Pons (tissue), 1 donor: ENCODE data around the gene HHIP.

Experiments
- DNase-seq: peaks from one replicate; pipeline ENCODE4 v3.0.0-alpha.2; 2016; ENCODE audit warnings: low spot score

HHIP gene

DNA sequence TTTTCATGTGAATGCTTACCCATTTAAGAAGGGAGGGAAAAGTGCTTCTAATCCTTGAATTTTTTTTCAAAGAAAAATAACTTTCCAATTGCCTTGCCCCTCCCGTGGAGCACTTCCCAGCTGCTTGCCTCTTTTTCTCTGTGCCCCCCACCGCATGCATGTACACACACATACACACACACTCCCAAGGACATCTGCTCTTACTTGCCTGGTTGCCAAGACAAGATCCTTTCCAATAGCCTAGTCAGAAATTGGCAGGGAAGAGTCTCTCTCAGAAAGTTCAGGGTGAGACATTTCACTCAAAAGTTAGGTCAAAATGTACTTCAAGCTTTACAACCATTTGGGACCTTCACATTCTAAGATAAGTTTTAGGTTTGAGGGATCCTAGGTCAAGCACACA lies 10.9 kb downstream of the HHIP start:
- DNase-seq: peak; percentile 34

DNA sequence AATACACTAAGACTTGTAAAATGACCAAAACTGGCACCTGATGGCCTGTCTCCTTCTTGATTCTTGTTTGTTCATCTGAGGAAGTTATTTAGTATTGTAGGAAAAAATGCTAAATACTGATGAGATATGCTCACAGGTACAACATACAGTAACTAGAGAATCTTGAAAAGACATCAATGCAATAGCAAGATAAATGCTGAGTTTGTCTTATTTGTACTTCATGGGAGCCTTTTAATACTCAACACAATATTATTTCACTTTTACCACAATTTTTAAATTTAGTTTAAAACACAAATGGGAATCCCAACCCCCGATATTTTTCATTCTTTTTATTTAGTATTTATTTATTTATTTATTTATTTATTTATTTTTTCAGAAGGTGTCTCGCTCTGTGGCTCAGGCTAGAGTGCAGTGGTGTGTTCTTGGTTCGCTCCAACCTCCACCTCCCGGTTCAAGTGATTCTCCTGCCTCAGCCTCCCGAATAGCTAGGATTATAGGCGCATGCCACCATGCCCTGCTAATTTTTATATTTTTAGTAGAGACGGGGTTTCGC lies 12.1 kb downstream of the HHIP start:
- DNase-seq: no peak

DNA sequence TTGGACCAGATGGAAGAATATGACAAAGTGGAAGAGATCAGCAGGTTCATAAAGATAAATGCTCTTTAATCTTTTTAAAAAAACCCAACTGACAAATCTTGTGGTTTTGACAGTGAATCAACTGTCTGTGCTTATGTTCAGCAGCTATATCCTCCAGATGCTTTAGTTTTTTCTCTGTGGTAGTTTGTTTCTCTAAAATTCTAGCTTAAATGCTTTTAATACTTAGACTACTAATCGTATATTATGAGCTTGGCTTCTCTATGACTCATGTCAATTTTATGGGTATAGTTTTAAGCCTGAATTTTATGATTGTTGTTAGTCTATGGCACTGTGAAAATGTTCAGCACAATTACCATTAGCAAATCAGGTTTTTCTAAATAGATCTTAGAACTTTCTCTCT lies 12.9 kb downstream of the HHIP start:
- no peak for DNase-seq

DNA sequence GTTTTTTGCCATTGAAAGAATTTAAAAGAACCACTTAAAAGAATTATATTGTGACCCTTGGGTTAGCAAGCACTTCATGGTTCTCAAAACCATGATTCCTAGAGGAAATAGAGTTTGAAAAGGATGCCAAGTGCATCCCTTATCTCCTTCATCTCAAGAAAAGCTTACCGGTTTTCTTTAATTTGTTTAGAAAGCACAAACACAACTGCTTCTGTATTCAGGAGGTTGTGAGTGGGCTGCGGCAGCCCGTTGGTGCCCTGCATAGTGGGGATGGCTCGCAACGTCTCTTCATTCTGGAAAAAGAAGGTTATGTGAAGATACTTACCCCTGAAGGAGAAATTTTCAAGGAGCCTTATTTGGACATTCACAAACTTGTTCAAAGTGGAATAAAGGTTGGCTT lies 13.5 kb downstream of the HHIP start:
- no peak for DNase-seq

DNA sequence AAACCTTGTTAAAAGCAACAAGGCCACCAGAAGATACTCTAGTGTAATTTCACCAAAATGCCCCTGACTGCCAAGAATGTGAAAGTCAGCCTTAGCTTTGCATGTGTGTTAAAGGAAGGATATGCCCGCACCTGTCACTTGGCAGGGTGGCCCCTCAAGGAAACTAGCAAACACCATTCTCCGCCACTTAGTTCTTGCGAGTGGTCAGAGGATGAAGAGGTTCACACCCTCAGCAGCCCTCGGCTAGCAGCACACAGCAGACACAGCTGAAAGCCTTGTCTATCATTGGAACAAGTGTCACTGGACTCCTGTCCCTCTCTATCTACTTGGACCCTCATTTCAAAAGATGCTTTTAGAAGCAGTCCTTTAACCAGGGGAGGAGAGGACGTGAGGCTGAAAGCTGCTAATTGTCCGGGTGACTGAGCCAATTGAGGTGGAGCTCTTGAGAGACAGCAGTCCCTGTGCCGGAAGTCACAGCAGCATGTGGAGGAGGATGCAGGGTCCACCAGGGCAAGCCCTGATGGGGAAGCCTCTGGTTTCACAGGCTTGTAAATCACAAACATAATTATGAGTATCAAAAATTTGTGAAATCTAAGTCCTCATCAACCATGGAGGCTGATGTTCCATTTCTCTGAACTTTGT lies 18.0 kb downstream of the HHIP start:
- DNase-seq: no peak

DNA sequence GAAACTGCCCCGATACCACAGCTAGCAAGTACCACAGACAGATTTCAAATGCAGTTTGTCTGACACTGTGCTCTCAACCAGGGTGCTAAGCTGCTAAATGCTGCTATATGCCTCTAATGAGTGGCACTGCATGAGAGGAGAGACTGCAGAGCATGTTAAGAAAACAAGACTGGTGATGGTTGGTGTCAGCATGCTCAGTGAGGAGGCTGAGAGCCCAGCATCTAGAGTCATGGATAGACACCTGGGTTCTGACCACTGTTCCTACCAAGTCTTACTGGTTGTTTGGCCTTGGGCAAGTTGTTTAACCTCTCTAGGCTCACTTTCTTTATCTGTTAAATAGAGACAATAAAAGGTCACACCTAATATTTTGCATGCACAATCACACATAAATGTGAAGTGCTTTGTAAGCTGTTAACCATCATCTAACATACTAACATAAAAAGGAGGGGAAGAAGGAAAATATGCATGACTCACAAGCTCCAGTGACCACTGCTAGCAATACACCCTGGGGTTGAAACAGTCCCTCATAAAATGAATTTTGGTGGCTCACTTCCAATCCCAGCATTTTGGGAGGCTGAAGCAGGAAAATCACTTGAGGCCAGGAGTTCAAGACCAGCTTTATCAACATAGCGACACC lies 20.7 kb downstream of the HHIP start:
- DNase-seq: no peak

DNA sequence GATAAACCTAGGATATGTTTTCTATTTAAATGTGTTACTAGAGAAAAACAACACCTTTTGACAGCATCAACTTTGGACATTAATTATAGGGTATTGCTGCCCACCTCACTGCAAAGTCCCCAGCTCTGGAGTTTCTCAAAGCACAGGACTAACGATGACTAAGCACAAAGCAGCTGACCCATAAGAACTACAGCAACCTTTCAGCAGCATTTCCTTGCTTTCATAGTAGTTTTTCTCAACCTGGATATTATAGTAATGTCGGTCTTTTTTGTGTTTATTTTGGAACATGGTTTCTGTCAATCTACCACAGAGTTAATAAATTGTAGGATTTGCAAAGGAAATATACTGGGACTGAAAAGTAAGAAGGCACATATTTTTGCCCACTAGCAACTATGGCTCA lies 21.5 kb downstream of the HHIP start:
- DNase-seq: no peak

DNA sequence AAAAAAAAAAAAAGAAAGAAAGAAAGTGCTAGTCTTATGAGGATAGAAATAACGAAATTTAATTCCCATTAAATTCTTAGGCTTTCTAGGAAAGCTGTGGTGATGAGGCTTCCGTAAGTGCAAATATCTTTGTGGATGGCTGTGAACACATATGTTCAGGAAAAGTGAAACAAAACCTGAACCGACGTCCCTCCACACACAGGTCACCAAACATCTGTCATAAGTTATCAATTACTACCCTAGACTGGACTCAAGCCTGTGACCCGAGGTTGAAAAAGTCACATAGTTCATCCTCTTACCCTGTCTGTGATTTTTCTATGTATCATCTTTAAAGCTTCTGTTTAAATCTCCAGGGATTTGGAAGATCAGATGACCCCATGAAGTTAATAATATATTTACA lies 24.8 kb downstream of the HHIP start:
- no peak for DNase-seq

DNA sequence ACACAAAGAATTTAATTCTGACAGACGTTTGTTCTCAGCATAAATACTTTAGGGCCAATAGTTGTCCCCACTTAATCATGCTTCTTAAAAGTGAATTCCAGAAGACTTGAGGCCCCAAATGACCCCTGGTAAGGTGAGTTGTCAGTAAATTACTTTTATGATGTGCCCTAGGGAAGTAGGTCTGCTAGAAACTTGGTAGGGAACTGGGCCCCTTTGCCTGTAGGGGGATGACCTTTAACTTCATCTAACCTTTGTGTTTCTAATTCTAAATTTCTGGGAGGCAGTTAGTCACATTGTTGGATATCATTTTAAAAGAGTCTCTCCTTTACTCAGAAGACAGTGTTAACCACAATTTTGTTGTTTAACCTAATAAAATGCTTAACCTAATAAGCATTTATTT lies 28.8 kb downstream of the HHIP start:
- no peak for DNase-seq

DNA sequence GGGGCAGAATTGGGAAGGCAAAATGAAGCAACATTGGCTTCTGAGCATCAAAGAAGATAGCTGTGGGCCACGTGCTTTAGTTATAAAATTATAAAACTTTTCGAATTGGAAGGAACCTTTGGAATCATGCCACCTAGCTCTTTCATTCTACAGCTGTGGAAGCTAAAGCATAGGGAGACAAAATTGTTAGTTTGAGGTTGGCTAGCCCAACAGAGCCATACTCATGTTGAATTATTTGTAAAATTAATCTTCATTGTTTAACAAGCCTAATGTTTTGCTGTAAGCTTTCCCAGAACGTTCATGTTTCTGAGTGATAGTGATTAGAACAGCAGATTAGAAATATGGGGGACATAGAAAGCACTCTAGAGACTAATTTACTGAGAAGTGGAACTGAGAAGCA lies 35.9 kb downstream of the HHIP start:
- no peak for DNase-seq

DNA sequence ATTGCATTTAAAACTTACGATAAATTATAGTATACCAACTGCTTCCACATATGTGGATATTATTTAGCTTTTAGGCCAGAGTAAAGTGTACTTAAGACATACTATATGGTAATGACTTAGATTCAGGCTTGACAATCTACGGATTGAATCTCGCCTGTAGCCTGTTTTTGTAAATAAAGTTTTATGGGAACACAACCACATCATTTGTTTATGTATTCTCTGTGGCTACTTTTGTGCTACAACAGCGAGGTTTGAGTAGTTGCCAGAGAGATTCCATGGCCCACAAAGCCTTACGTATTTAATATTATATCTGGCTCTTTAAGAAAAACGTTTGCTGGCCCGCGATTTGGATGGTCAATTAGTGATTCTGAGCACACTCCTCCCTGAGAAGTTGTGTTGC lies 37.6 kb downstream of the HHIP start:
- no peak for DNase-seq

DNA sequence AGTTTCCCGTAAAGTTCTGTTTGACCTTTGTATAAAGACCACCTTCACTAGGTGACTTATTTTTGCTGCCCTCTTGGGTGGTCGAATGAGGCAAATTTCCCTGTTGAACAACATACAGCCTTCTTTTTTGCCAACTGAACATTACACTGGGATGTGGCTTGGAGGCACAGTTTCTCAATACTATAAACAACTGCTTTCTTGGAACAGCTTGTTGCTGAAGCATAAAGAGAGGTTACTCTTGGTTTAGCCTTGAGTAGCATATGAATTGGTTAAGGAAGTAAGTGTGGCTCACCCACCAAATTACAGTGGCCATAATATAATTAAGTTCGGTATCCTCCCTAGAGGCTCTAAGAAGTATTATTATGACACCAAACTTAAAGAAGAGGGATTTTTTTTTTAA lies 40.0 kb downstream of the HHIP start:
- no peak for DNase-seq

DNA sequence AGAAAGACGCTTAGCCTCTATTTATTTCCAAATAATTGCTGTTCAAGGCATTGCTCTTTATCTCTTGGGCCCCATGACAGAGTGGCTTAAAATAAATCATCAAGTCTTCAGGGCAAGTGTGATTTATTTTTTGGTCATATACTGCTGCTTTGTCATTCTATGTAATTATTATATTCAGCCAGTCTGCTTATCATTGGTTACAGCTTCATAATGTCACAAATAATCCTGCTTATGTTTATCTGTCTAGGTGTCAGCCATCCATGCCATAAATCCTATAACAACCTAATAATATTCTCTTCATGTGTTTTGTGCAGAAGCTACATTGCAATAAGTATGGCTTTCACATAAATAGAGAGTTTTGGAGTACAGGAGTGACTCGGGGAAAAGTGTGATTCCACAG lies 41.0 kb downstream of the HHIP start:
- no peak for DNase-seq

DNA sequence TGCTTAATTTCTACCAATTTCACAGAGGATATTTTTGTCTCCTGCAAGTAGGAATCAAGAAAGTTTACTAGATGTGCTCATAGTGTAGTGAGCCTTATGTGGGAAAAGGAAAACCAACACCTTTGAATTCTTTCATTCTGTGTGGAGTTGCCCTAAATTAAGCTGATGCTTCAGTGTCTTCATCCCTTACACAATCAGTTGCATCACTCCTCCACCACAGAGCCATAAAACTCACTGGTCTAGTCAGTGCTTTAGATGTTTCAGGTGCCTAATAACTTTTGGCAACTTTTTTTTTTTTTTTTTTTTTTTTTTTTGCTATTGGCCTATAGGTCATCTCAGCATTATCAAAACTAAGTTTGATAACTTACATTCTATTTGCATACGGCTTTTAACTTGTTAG lies 41.5 kb downstream of the HHIP start:
- no peak for DNase-seq

DNA sequence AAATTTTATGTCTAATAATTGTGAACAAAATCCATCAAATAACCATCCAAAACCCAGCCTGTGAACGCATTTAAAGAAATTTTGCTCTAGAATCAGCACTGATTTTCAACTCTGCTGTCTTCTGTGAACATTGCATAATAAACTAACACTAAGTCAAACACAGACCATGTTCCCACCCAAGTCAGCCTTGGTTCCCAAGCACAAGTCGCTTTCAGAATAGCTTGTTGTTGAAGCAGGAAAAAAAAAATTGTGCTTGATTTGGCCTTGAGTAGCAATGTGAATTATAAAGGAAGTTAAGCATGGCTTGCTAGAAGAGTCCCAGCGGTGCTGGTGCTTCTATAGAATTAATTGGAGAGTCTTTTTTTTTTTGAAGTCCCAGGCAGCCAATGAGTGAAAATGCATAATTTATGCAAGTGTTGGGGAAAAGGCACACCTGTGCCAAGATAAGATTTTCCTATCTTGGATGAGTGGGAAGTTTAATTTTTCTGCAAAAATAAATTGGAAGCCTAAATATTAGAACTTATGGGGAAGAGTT lies 42.1 kb downstream of the HHIP start:
- DNase-seq: no peak

DNA sequence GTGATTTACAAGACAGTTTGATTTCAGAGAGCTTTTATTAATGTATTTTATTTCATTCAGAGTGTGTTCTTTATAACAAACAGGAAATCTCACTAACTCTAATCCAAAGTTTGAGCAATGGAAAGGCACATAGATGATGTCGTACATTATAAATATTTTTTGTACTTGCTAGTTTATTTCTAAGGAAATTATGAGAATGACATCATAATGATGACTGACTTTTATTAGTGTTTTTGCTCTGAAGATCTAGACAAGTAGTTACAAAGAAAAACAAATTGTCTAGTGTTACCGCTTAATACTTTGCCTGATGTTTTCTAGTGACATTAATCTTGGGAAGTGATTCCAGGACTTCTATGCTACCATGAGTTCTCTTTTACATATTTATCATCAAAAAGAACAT lies 43.2 kb downstream of the HHIP start:
- no peak for DNase-seq

DNA sequence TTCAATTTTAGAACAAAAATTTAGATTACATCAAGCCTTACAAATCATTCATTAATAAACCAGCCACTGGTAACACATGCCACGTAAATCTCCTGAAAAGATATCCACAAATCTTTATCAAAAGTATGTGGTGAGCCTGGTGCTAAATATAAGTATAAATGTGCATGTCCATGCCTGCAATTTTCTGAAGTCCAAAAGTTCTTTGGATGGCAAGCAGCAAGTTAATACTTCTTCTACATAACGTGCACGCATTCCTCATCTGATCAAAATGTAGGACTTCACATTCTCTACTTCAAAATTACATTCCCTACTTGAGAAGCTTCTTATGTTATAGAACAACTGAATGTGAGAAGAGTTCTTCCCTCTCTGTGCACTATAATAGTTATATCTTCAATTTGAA lies 49.8 kb downstream of the HHIP start:
- DNase-seq: no peak

DNA sequence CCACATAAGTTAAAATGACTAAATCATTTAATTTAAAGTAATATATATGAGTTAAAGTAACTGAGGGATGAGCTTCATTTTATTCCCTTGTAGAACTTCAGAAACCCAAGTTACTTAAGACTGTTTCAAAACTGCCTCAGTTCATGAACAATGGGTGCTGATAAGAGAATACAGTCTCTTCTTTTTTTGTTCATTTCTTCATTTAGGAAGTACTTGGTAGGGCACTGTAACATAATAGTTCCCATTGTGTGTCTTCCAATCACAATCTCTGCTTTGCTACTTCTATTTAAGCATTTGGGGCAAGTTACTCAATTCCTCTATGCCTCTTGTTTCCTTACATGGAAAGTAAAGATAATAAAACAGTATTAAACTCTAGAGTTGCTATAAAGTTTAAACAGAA lies 50.4 kb downstream of the HHIP start:
- no peak for DNase-seq

DNA sequence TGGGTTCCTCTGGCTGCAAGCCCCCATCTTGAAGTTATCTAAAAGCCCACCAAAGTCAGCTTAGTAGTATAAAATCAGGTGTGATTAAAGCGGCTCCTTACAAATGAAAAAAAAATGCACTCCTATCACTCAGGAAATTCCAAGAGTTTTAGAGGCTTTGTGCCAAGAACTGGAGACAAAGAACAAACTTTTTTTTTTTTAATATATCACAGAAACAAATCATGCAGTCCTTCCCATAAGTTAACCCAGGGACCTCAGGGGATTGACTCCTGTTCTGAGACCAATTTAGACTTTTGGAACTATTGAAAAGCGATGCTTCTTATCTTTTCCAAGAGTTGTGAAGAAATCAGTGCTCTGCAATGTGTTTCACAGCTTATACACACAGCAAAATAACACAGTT lies 53.6 kb downstream of the HHIP start:
- no peak for DNase-seq

DNA sequence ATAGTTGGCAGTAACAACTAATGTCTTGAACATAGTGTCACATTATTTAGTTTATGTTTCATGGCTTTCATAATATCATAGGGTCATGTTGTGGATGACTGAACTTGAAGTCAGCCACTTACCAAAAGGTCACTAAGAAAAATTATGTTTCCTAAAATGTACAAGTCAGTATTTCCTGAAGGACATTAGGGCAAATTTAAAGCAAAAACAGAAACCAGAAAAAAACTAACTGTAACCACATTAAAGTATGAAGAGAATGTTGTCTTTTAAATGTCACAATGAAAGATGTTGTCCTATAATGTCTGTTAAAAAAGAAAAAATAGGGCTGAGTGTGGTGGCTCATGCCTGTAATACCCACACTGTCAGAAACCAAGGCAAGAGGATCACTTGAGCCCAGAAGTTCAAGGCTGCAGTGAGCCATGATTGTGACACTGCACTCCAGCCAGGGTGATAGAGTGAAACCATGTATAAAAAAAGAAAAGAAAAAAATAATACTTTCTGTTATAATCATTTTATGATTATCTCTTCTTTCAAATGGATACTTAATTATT lies 55.8 kb downstream of the HHIP start:
- DNase-seq: no peak

DNA sequence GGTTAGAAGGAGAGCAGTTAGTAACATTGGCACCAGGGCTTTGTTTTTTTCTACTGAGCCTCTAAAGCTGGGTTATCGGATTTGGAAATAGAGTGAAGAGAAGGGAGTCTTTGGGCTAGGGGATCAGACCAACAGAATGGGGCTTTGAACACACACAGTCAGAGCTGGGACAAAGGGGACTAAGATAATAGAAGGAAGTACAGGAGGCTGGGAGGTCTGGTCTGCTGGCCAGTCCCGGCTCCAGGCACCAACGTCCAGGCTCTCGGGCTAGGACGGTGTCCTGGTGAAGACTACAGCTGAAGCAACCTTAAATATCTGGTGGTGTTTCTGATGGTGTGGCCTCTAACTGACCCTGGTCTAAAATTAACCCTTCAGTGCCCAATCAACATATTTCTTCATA lies 57.5 kb downstream of the HHIP start:
- DNase-seq: no peak

DNA sequence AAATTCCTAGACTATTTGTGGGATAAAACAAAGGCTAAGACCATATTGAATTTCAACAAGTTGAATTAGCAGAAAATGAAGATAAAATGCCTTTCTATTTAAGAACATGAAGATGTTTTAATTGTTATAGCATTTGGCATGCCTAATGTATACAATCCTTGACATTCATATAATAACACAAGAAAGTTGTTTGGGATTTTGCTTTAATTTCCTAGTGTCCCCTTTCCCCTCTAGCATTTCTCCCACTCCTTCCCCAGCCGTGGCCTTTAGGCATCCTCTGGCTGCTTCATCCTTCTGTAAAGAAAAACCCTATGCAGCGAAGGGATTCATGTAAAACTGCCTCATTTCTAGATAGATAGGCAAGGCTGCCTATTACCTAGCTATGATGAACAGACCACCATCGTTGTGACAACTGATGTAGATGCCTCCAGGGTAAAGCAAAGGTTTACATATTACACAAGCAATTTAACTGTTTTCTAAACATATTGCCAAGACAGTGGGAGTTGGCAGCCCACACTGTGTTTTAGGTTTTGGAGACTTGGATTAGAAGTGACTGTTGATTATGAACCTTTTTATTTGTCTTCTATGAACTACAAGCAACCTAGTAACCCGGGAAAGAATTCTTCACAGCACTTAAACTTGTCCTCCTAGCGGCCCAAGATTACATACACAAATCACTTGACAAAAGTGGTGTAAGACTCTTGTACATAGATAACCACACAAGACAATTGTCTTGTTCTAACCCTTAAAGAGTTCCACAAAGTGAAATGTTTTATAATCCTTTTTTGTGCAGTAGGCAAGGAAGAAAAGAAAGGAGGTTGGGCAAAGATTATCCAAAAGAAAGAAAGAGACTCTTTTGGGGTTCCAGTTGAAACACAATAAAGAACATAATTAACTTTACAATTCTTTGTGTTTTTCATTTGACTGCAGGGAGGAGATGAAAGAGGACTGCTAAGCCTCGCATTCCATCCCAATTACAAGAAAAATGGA lies 59.9 kb downstream of the HHIP start:
- no peak for DNase-seq
